ENCODE measurements around the gene PRAMEF5.
"Not testable (repeated sequence)": the region's sequence is repeated elsewhere in the genome, so short reads cannot be mapped to it uniquely, and the experiment has no call there.

Gene PRAMEF5

GRCh38 chr1:13224480-13225060 is 29.4 kb upstream of the PRAMEF5 start (continued):
- TF ChIP-seq HIC1 (tag by site-specific recombination; IDR thresholded peaks at IDR 0.05), result no peak

GRCh38 chr1:13225675-13226204 is 28.3 kb upstream of the PRAMEF5 start, which contains the start of gene PRAMEF18:
PRAMEF18 (minus strand) TSS chr1:13226154; CDS start chr1:13226106, 48 bp downstream.
- H3K36me3 ChIP-seq (ENCODE audit: control insufficient read depth in 2 of 2, insufficient read depth in 1 of 2, low read length in 2 of 2); H3K9me3 ChIP-seq (ENCODE audit: control insufficient read depth, insufficient read depth, low read depth, low read length); H3K4me3 ChIP-seq (ENCODE audit: low read depth, low read length); POLR2A ChIA-PET; H3K27ac ChIP-seq (ENCODE audit: extremely low read depth, low read depth, low read length); H3K4me1 ChIP-seq (ENCODE audit: control insufficient read depth, insufficient read depth, low read length); CTCF ChIA-PET: not testable (repeated sequence)

- H3K9me3 ChIP-seq (ENCODE audit: control insufficient read depth, insufficient read depth, low read depth, low read length); H3K4me3 ChIP-seq (ENCODE audit: low read depth, low read length); H3K4me1 ChIP-seq (ENCODE audit: control insufficient read depth, insufficient read depth, low read length); POLR2A ChIA-PET; H3K36me3 ChIP-seq (ENCODE audit: control insufficient read depth in 2 of 2, insufficient read depth in 1 of 2, low read length in 2 of 2); H3K27ac ChIP-seq (ENCODE audit: extremely low read depth, low read depth, low read length): not testable (repeated sequence)
- CTCF ChIA-PET, result interaction anchor here (0.6 to 0.9 kb wide), 5 partner anchors 152 to 1028 kb away, joined by 3 to 6 read pairs (median 3); no protein-coding TSS in a partner anchor
Observed at GRCh38 chr1:13227271-13228055, 26.5 kb upstream of the PRAMEF5 start.

GRCh38 chr1:13228343-13228781 is 25.6 kb upstream of the PRAMEF5 start:
- no peak overlapping the region for H3K4me3 ChIP-seq (ENCODE audit: low read depth, low read length)
- no peaks in the 10 kb centered on the region for H3K9me3 ChIP-seq (ENCODE audit: control insufficient read depth, insufficient read depth, low read depth, low read length)
- H3K4me1 ChIP-seq (ENCODE audit: control insufficient read depth, insufficient read depth, low read length), result no peaks in the 10 kb centered on the region
- H3K27ac ChIP-seq (ENCODE audit: extremely low read depth, low read depth, low read length), result no peak overlapping the region
- no peaks in the 10 kb centered on the region; a peak in 1 of 3 replicates for H3K36me3 ChIP-seq (ENCODE audit: control insufficient read depth in 2 of 2, insufficient read depth in 1 of 2, low read length in 2 of 2)
- ChIA-PET POLR2A (no interaction called here), CTCF (interaction anchor here (0.7 kb wide), 1 partner anchor 478 kb away, joined by 3 read pairs; no protein-coding TSS in a partner anchor)
- TF ChIP-seq ZNF132 (tag by site-specific recombination; IDR thresholded peaks at IDR 0.05; ENCODE audit: borderline replicate concordance), result no peak
- no peak for TF ChIP-seq ZNF221 (tag by site-specific recombination; IDR thresholded peaks at IDR 0.05; ENCODE audit: borderline replicate concordance)
- TF ChIP-seq ZNF133 (tag by site-specific recombination; IDR thresholded peaks at IDR 0.05), result no peak
- no peak for TF ChIP-seq ZBTB49 (tag by site-specific recombination; IDR thresholded peaks at IDR 0.05; ENCODE audit: low read depth)
- no peak for TF ChIP-seq ZSCAN30 (tag by site-specific recombination; IDR thresholded peaks at IDR 0.05)
- no peak for TF ChIP-seq ZNF670 (tag by site-specific recombination; IDR thresholded peaks at IDR 0.05; ENCODE audit: low read depth)
- no peak for TF ChIP-seq RBAK (tag by site-specific recombination; IDR thresholded peaks at IDR 0.05)
- TF ChIP-seq ZBTB17 (tag by site-specific recombination; IDR thresholded peaks at IDR 0.05), result no peak
- TF ChIP-seq SCRT2 (tag by site-specific recombination; IDR thresholded peaks at IDR 0.05), result no peak
- no peak for TF ChIP-seq ZNF837 (tag by site-specific recombination; IDR thresholded peaks at IDR 0.05)
- no peak for TF ChIP-seq ZNF114 (tag by site-specific recombination; IDR thresholded peaks at IDR 0.05)
- TF ChIP-seq ZNF776 (tag by site-specific recombination; IDR thresholded peaks at IDR 0.05; ENCODE audit: borderline replicate concordance), result no peak
- TF ChIP-seq ZNF623 (tag by site-specific recombination; IDR thresholded peaks at IDR 0.05), result no peak
- no peak for TF ChIP-seq BCL6B (tag by site-specific recombination; IDR thresholded peaks at IDR 0.05)
- TF ChIP-seq ZNF148 (tag by site-specific recombination; IDR thresholded peaks at IDR 0.05; ENCODE audit: borderline replicate concordance), result no peak
- no peak for TF ChIP-seq ZNF639 (tag by site-specific recombination; IDR thresholded peaks at IDR 0.05)

All from HEK293 (cell line).